ENCODE data around the gene RPS6KA2.

DNA sequence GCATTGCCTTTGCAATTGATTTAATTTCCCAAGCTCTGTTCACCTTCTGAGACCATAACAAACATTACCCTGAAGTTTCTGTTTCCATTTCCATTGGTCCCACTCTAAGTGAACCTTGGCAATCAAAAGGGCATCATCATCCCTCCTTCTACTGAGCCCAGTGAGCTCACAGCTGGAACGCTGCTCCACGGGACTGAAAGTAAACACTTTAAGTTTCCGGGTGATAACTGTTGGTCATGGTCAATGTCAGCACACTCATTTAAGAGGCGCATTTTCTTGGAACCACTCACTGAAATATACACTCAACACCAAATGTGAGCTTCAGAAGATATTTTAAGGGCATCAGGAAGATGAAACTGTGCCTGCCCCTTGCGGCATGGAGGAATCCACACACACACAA lies 37.1 kb upstream of the RPS6KA2 start:
- TF ChIP-seq FOXM1 (IDR thresholded peaks at IDR 0.05; ENCODE audit: borderline replicate concordance) (no peak), NFRKB (IDR thresholded peaks at IDR 0.05) (no peak), BHLHE40 (IDR thresholded peaks at IDR 0.05; ENCODE audit: borderline replicate concordance) (no peak), TARDBP (IDR thresholded peaks at IDR 0.05) (no peak), SP1 (IDR thresholded peaks at IDR 0.05) (no peak), SUZ12 (IDR thresholded peaks at IDR 0.05) (no peak), FOXA1 (IDR thresholded peaks at IDR 0.05) (no peak), LEF1 (IDR thresholded peaks at IDR 0.05; ENCODE audit: borderline replicate concordance) (no peak), FOXK2 (IDR thresholded peaks at IDR 0.05) (no peak), ELF4 (IDR thresholded peaks at IDR 0.05) (no peak), ARNT (IDR thresholded peaks at IDR 0.05) (no peak), L3MBTL2 (conservative IDR thresholded peaks at IDR 0.05) (no peak)
- TF ChIP-seq, protein P1, sequence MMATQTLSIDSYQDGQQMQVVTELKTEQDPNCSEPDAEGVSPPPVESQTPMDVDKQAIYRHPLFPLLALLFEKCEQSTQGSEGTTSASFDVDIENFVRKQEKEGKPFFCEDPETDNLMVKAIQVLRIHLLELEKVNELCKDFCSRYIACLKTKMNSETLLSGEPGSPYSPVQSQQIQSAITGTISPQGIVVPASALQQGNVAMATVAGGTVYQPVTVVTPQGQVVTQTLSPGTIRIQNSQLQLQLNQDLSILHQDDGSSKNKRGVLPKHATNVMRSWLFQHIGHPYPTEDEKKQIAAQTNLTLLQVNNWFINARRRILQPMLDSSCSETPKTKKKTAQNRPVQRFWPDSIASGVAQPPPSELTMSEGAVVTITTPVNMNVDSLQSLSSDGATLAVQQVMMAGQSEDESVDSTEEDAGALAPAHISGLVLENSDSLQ (IDR thresholded peaks at IDR 0.05) = no peak
